ENCODE results near the gene SMIM38. TPM values are rescaled to one million over a fixed set of nuclear protein-coding genes. Genes with fewer than 3 reads are reported as not detected.

Gene SMIM38
- total RNA-seq, 1 donor from 2014 or later, result not detected

DNA sequence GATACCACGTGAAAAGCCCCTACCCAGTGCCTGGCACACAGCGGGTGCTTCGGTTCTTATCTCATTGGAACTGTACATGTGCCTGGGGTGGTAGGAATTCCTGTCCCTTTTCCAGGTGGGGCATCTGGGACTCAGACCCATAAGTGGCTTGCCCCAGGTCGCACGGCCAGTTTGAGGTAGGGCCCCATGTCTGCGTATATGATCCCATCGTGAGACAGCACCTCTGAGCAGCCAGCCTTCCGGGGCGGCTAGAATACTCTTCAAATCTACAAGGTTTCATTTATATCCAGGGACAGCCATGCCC lies 33.5 kb upstream of the SMIM38 start:
- H3K4me3 ChIP-seq (ENCODE audit: insufficient read depth, low read depth, low read length), result no peak overlapping the region
- no peak for DNase-seq (ENCODE audit: low read depth)
- no peak for FAIRE-seq
- H3K27ac Mint-ChIP-seq (ENCODE audit: unreplicated experiment), result no peak overlapping the region
- H3K4me3 Mint-ChIP-seq (ENCODE audit: unreplicated experiment), result no peak overlapping the region
- H3K9ac ChIP-seq (ENCODE audit: low read length), result no peak overlapping the region
- peak overlapping the region; percentile 90 for H3K4me2 ChIP-seq (ENCODE audit: low read length)
- no peak for TF ChIP-seq EZH2 (IDR thresholded peaks at IDR 0.05; ENCODE audit: insufficient read depth, low read length)
- TF ChIP-seq, protein P1, sequence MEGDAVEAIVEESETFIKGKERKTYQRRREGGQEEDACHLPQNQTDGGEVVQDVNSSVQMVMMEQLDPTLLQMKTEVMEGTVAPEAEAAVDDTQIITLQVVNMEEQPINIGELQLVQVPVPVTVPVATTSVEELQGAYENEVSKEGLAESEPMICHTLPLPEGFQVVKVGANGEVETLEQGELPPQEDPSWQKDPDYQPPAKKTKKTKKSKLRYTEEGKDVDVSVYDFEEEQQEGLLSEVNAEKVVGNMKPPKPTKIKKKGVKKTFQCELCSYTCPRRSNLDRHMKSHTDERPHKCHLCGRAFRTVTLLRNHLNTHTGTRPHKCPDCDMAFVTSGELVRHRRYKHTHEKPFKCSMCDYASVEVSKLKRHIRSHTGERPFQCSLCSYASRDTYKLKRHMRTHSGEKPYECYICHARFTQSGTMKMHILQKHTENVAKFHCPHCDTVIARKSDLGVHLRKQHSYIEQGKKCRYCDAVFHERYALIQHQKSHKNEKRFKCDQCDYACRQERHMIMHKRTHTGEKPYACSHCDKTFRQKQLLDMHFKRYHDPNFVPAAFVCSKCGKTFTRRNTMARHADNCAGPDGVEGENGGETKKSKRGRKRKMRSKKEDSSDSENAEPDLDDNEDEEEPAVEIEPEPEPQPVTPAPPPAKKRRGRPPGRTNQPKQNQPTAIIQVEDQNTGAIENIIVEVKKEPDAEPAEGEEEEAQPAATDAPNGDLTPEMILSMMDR (IDR thresholded peaks at IDR 0.05; ENCODE audit: insufficient read depth, low read depth, low read length), result no peak
- no peak overlapping the region for H3K27ac ChIP-seq (ENCODE audit: low read depth, low read length)
- peaks cover 4% of the 10 kb centered on the region for H3K4me1 Mint-ChIP-seq (ENCODE audit: low read depth, unreplicated experiment)
- no peaks in the 10 kb centered on the region for H4K20me1 ChIP-seq (ENCODE audit: insufficient read depth, low read length)
- H3K36me3 ChIP-seq (ENCODE audit: insufficient read depth, low read length), result no peaks in the 10 kb centered on the region
- H3K9me3 ChIP-seq (ENCODE audit: insufficient read depth, low read depth, low read length), result peaks cover 12% of the 10 kb centered on the region
- H3K36me3 Mint-ChIP-seq (ENCODE audit: low read depth, unreplicated experiment), result no peaks in the 10 kb centered on the region
- H3K4me1 ChIP-seq (ENCODE audit: insufficient read depth, low read length), result peaks cover 18% of the 10 kb centered on the region
- H3K79me2 ChIP-seq (ENCODE audit: insufficient read depth, low read length), result no peaks in the 10 kb centered on the region
- peaks cover 8% of the 10 kb centered on the region for H3K9me3 Mint-ChIP-seq (ENCODE audit: unreplicated experiment)
- H3K27me3 ChIP-seq (ENCODE audit: insufficient read depth, low read length), result no peaks in the 10 kb centered on the region
- H3K27me3 Mint-ChIP-seq (ENCODE audit: low read depth, unreplicated experiment), result peaks cover 15% of the 10 kb centered on the region
- no peak overlapping the region for H2AFZ ChIP-seq (ENCODE audit: low read depth, low read length)

DNA sequence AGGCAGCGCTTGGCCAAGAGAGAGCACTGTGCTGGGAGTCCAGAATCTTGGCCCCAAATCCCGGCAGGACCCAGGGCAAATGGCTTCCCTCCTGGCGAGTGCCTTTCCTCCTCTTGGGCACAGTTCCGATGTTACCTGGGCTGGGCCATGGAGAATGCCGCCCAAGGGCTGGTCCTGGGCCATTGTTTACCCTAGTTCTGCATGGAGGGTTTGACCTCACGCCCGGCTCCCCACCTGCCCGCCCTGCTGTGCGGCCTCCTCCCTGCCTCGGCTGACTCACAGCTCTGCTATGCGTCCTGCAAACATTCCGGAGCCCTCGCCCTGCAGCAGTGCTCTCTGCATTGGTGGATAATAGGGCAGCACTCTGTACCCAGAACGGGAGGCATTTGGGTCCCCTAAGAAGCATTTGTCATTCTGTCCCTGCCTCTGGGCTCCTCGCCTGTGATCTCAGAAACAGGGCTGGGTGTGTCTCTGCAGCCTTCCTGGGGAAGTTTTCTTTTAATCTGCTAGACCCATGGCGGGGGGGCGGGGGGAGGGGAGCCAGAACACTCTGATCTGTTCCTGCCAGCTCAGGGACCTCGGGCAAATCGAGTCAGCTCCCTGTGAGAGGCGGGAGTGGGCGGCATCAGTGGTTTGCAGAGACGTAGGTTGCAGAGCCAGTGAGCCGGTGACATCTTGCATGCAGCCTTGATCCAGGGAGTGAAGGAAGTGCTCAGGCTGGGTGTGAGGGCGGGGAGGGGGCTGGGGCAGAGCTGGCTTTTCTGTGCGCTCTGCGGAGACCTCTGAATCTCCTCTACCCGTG lies 32.9 kb upstream of the SMIM38 start:
- Mint-ChIP-seq H3K27me3 (ENCODE audit: low read depth, unreplicated experiment) (peaks cover 11% of the 10 kb centered on the region), H3K36me3 (ENCODE audit: low read depth, unreplicated experiment) (no peaks in the 10 kb centered on the region), H3K27ac (ENCODE audit: unreplicated experiment) (peak overlapping the region; percentile 47), H3K9me3 (ENCODE audit: unreplicated experiment) (peaks cover 8% of the 10 kb centered on the region), H3K4me1 (ENCODE audit: low read depth, unreplicated experiment) (peaks cover 4% of the 10 kb centered on the region), H3K4me3 (ENCODE audit: unreplicated experiment) (peak overlapping the region; percentile 67)
- DNase-seq (ENCODE audit: low read depth), result peak; percentile 73
- H3K27me3 ChIP-seq (ENCODE audit: insufficient read depth, low read length), result no peaks in the 10 kb centered on the region
- peak overlapping the region; percentile 38 for H3K4me3 ChIP-seq (ENCODE audit: insufficient read depth, low read depth, low read length)
- H3K9me3 ChIP-seq (ENCODE audit: insufficient read depth, low read depth, low read length), result peaks cover 13% of the 10 kb centered on the region
- peak overlapping the region; percentile 90 for H3K4me2 ChIP-seq (ENCODE audit: low read length)
- H3K79me2 ChIP-seq (ENCODE audit: insufficient read depth, low read length), result no peaks in the 10 kb centered on the region
- peak overlapping the region; percentile 41 for H2AFZ ChIP-seq (ENCODE audit: low read depth, low read length)
- peak; percentile 41 for FAIRE-seq
- TF ChIP-seq EZH2 (IDR thresholded peaks at IDR 0.05; ENCODE audit: insufficient read depth, low read length), result no peak
- TF ChIP-seq, protein P1 (IDR thresholded peaks at IDR 0.05; ENCODE audit: insufficient read depth, low read depth, low read length), result no peak
- H4K20me1 ChIP-seq (ENCODE audit: insufficient read depth, low read length), result no peaks in the 10 kb centered on the region
- H3K4me1 ChIP-seq (ENCODE audit: insufficient read depth, low read length), result peaks cover 18% of the 10 kb centered on the region
- H3K36me3 ChIP-seq (ENCODE audit: insufficient read depth, low read length), result no peaks in the 10 kb centered on the region
- peak overlapping the region; percentile 35 for H3K9ac ChIP-seq (ENCODE audit: low read length)
- no peak overlapping the region for H3K27ac ChIP-seq (ENCODE audit: low read depth, low read length)
